IgD-negative memory B cell (primary cell): Measurements from ENCODE around the gene PLEKHH1. TPM values are rescaled to one million over a fixed set of nuclear protein-coding genes. Genes with fewer than 3 reads are reported as not detected.
"Not testable (repeated sequence)": the region's sequence is repeated elsewhere in the genome, so short reads cannot be mapped to it uniquely, and the experiment has no call there.

Experiments used
- H3K27ac Mint-ChIP-seq, 3 donors: one replicate each; pipeline ENCODE4 v1.8.0; 2020 to 2022; ENCODE audit warnings: mild to moderate bottlenecking in 3 of 3, mixed read lengths in 3 of 3, moderate library complexity in 1 of 3
- H3K27me3 Mint-ChIP-seq: one replicate; pipeline ENCODE4 v1.8.0; 2021; ENCODE audit warnings: mixed read lengths
- H3K36me3 Mint-ChIP-seq: one replicate; pipeline ENCODE4 v1.8.0; 2020; ENCODE audit warnings: mild to moderate bottlenecking, mixed read lengths
- H3K4me1 Mint-ChIP-seq, 3 donors: one replicate each; pipeline ENCODE4 v1.8.0; 2020 to 2022; ENCODE audit warnings: mixed read lengths in 3 of 3, mild to moderate bottlenecking in 1 of 3
- H3K4me3 Mint-ChIP-seq, 4 donors: one replicate each; pipeline ENCODE4 v1.8.0; 2020 to 2022; ENCODE audit warnings: mild to moderate bottlenecking in 4 of 4, mixed read lengths in 4 of 4, moderate library complexity in 3 of 4
- H3K9me3 Mint-ChIP-seq, 3 donors: one replicate each; pipeline ENCODE4 v1.8.0; 2020 to 2021; ENCODE audit warnings: mixed read lengths in 3 of 3, mild to moderate bottlenecking in 1 of 3
- polyA plus RNA-seq: library from polyadenylated mRNA; unstranded; fragments of 300-500 nt; fragmentation: Illumina TruSeq; gene quantifications from one replicate; pipeline ENCODE4 v1.2.3, GENCODE V29; 2021

Gene PLEKHH1
- polyA plus RNA-seq, 1 donor from 2014 or later, result not detected

- Mint-ChIP-seq H3K36me3 (no peaks in the 10 kb centered on the region), H3K4me1 (peaks cover 0 to 7% (median 5%) of the 10 kb centered on the region in 3 donors), H3K27ac (peak overlapping the region in 1 of 3 donors; percentile 52), H3K4me3 (no peak overlapping the region), H3K27me3 (no peaks in the 10 kb centered on the region), H3K9me3 (no peaks in the 10 kb centered on the region)
Observed at GRCh38 chr14:67584978-67585377, 51.9 kb downstream of the PLEKHH1 start.

- no peaks in the 10 kb centered on the region for H3K36me3 Mint-ChIP-seq
- H3K4me3 Mint-ChIP-seq, result no peak overlapping the region
- H3K9me3 Mint-ChIP-seq, result no peaks in the 10 kb centered on the region
- H3K27ac Mint-ChIP-seq, result peak overlapping the region in 2 of 3 donors; percentile 31 to 76
- H3K4me1 Mint-ChIP-seq, result peaks cover 0 to 7% (median 5%) of the 10 kb centered on the region in 3 donors
- H3K27me3 Mint-ChIP-seq, result no peaks in the 10 kb centered on the region
Observed at GRCh38 chr14:67586369-67586768, 53.3 kb downstream of the PLEKHH1 start.

GRCh38 chr14:67589204-67589770 lies 56.2 kb downstream of the PLEKHH1 start:
- H3K4me3 Mint-ChIP-seq, result no peak overlapping the region
- H3K27ac Mint-ChIP-seq, result no peak overlapping the region
- no peaks in the 10 kb centered on the region for H3K36me3 Mint-ChIP-seq
- H3K27me3 Mint-ChIP-seq, result no peaks in the 10 kb centered on the region
- no peaks in the 10 kb centered on the region for H3K9me3 Mint-ChIP-seq
- peaks cover 0 to 8% (median 7%) of the 10 kb centered on the region in 3 donors for H3K4me1 Mint-ChIP-seq

- H3K27ac Mint-ChIP-seq, result peak overlapping the region in 1 of 3 donors; percentile 25
- not testable (repeated sequence) for H3K9me3 Mint-ChIP-seq, H3K36me3 Mint-ChIP-seq, H3K27me3 Mint-ChIP-seq
- peak overlapping the region in 1 of 4 donors; percentile 36 for H3K4me3 Mint-ChIP-seq
- H3K4me1 Mint-ChIP-seq, result peaks cover 9 to 28% (median 14%) of the 10 kb centered on the region in 3 donors
Observed at GRCh38 chr14:67593650-67594049, 60.6 kb downstream of the PLEKHH1 start.

GRCh38 chr14:67595392-67595791 lies 62.3 kb downstream of the PLEKHH1 start:
- peaks cover 0 to 2% (median 0%) of the 10 kb centered on the region in 3 donors for H3K9me3 Mint-ChIP-seq
- no peaks in the 10 kb centered on the region for H3K27me3 Mint-ChIP-seq
- peaks cover 8% of the 10 kb centered on the region for H3K36me3 Mint-ChIP-seq
- H3K27ac Mint-ChIP-seq, result no peak overlapping the region
- peaks cover 19 to 39% (median 27%) of the 10 kb centered on the region in 3 donors for H3K4me1 Mint-ChIP-seq
- H3K4me3 Mint-ChIP-seq, result peak overlapping the region in 1 of 4 donors; percentile 79

GRCh38 chr14:67599698-67600561 lies 66.8 kb downstream of the PLEKHH1 start, which contains the start of gene PIGH:
PIGH (minus strand) TSS chr14:67600268; CDS start chr14:67600203, 65 bp downstream.
- Mint-ChIP-seq H3K27ac (peak within 1 kb of the TSS; percentile 84 to 97 (median 94)), H3K4me3 (peak within 1 kb of the TSS; percentile 90 to 97 (median 96)), H3K9me3 (peaks cover 0 to 2% (median 0%) of the 10 kb centered on the region in 3 donors), H3K4me1 (peaks cover 33 to 56% (median 50%) of the 10 kb centered on the region in 3 donors), H3K27me3 (no peaks in the 10 kb centered on the region), H3K36me3 (peaks cover 8% of the 10 kb centered on the region)

GRCh38 chr14:67600562-67600974 lies 67.5 kb downstream of the PLEKHH1 start:
- Mint-ChIP-seq H3K4me1 (peaks cover 30 to 53% (median 50%) of the 10 kb centered on the region in 3 donors), H3K27ac (peak overlapping the region; percentile 84 to 97 (median 94)), H3K4me3 (peak overlapping the region; percentile 90 to 97 (median 96))
- not testable (repeated sequence) for H3K27me3 Mint-ChIP-seq, H3K9me3 Mint-ChIP-seq, H3K36me3 Mint-ChIP-seq

GRCh38 chr14:67602076-67602475 lies 69.0 kb downstream of the PLEKHH1 start:
- H3K9me3 Mint-ChIP-seq, result peaks cover 0 to 2% (median 0%) of the 10 kb centered on the region in 3 donors
- peaks cover 24 to 45% (median 43%) of the 10 kb centered on the region in 3 donors for H3K4me1 Mint-ChIP-seq
- H3K4me3 Mint-ChIP-seq, result peak overlapping the region in 3 of 4 donors; percentile 61 to 84 (median 84)
- no peaks in the 10 kb centered on the region for H3K27me3 Mint-ChIP-seq
- H3K27ac Mint-ChIP-seq, result peak overlapping the region; percentile 29 to 97 (median 94)
- peaks cover 3% of the 10 kb centered on the region for H3K36me3 Mint-ChIP-seq

- H3K27ac Mint-ChIP-seq, result peak overlapping the region; percentile 29 to 97 (median 79)
- peaks cover 0 to 2% (median 0%) of the 10 kb centered on the region in 3 donors for H3K9me3 Mint-ChIP-seq
- peak overlapping the region; percentile 72 to 88 (median 80) for H3K4me3 Mint-ChIP-seq
- peaks cover 24 to 43% (median 34%) of the 10 kb centered on the region in 3 donors for H3K4me1 Mint-ChIP-seq
- H3K27me3 Mint-ChIP-seq, result no peaks in the 10 kb centered on the region
- H3K36me3 Mint-ChIP-seq, result peaks cover 3% of the 10 kb centered on the region
Observed at GRCh38 chr14:67602995-67603545, 70.0 kb downstream of the PLEKHH1 start.

- Mint-ChIP-seq H3K4me3 (no peak overlapping the region), H3K36me3 (peaks cover 1% of the 10 kb centered on the region), H3K27ac (no peak overlapping the region), H3K9me3 (no peaks in the 10 kb centered on the region), H3K4me1 (peaks cover 8 to 14% (median 10%) of the 10 kb centered on the region in 3 donors), H3K27me3 (no peaks in the 10 kb centered on the region)
Observed at GRCh38 chr14:67607646-67608045, 74.6 kb downstream of the PLEKHH1 start.

GRCh38 chr14:67609642-67610310 lies 76.7 kb downstream of the PLEKHH1 start:
- Mint-ChIP-seq H3K4me3 (no peak overlapping the region), H3K36me3 (peaks cover 1% of the 10 kb centered on the region), H3K27me3 (no peaks in the 10 kb centered on the region), H3K27ac (no peak overlapping the region), H3K4me1 (peaks cover 0 to 3% (median 2%) of the 10 kb centered on the region in 3 donors), H3K9me3 (no peaks in the 10 kb centered on the region)

- Mint-ChIP-seq H3K27me3 (no peaks in the 10 kb centered on the region), H3K4me1 (no peaks in the 10 kb centered on the region), H3K4me3 (no peak overlapping the region), H3K27ac (no peak overlapping the region), H3K9me3 (no peaks in the 10 kb centered on the region), H3K36me3 (peaks cover 1% of the 10 kb centered on the region)
Observed at GRCh38 chr14:67610491-67610890, 77.4 kb downstream of the PLEKHH1 start.

GRCh38 chr14:67618617-67619063 lies 85.5 kb downstream of the PLEKHH1 start:
- H3K27ac Mint-ChIP-seq, result peak overlapping the region; percentile 86 to 95 (median 89)
- H3K9me3 Mint-ChIP-seq, result no peaks in the 10 kb centered on the region
- H3K4me3 Mint-ChIP-seq, result peak overlapping the region; percentile 58 to 97 (median 95)
- H3K27me3 Mint-ChIP-seq, result no peaks in the 10 kb centered on the region
- H3K36me3 Mint-ChIP-seq, result no peaks in the 10 kb centered on the region
- peaks cover 10 to 24% (median 14%) of the 10 kb centered on the region in 3 donors for H3K4me1 Mint-ChIP-seq

GRCh38 chr14:67619446-67620216 lies 86.5 kb downstream of the PLEKHH1 start, which contains the start of gene ARG2:
ARG2 (plus strand) TSS chr14:67619920; CDS start chr14:67619978, 58 bp downstream.
- peak within 1 kb of the TSS; percentile 86 to 95 (median 89) for H3K27ac Mint-ChIP-seq
- no peaks in the 10 kb centered on the region for H3K9me3 Mint-ChIP-seq
- H3K27me3 Mint-ChIP-seq, result no peaks in the 10 kb centered on the region
- H3K4me1 Mint-ChIP-seq, result peaks cover 10 to 24% (median 14%) of the 10 kb centered on the region in 3 donors
- peak within 1 kb of the TSS; percentile 87 to 97 (median 95) for H3K4me3 Mint-ChIP-seq
- no peaks in the 10 kb centered on the region for H3K36me3 Mint-ChIP-seq
